HG02884 (cell line): ENCODE results near the gene ADGRG2.
"Not testable (repeated sequence)": the region's sequence is repeated elsewhere in the genome, so short reads cannot be mapped to it uniquely, and the experiment has no call there.

Experiments used
- ATAC-seq: cut with Tn5 transposase; IDR thresholded peaks from one replicate; pipeline ENCODE4 v1.9.1; 2021; ENCODE audit warnings: mild to moderate bottlenecking, moderate library complexity; ENCODE audit not compliant: unreplicated experiment

ADGRG2 gene

DNA sequence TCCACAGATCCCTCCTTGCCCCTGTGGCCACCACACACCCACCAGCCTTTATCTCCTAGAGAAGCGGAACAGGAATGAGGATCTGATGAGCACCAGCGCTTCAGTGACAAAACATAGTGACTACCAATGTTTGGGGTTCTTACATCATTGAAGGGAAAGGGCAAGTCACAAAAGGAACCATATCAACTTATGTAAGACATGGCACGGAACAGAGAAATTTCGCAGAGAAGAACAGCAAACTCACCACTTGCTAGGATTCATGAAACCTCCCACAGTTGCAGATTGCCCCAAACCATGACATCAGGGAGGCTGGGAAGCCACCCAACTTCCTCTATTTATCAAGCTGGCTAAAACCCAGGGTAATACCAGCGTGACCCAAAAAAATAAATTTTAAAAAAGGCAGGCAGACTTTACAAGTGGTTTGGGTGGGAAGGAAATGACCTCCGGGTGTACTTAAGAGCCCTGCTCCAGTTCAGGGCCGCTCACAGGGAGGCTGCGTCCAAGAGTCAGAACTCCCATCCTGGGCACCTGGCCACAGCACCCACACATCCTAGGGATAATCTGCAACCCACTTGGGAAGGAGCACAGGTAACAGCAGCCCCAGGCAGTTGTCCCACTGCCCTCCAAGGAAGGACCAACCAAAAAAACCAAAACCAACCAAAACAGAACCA, 36.0 kb downstream of the ADGRG2 start:
- no peak for ATAC-seq

DNA sequence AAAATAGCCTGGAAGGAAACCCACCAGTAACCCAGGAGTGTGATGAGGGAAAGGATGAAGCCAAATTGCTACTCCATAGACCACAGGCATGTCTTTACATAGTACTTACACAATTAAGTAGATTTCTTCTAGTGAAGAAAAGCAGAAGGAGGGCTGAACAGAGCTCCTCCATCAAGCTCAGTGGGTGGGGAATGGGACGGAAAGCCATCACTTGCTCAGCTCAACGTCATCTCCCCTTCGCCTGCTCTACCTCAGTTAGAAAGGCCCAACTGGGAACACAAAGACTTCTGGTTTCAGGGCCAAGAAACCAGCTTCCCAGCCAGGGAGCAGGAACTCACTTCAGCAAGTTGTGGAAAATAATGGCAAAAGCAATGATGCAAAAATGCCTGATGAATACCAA, 36.6 kb downstream of the ADGRG2 start:
- ATAC-seq = no peak

DNA sequence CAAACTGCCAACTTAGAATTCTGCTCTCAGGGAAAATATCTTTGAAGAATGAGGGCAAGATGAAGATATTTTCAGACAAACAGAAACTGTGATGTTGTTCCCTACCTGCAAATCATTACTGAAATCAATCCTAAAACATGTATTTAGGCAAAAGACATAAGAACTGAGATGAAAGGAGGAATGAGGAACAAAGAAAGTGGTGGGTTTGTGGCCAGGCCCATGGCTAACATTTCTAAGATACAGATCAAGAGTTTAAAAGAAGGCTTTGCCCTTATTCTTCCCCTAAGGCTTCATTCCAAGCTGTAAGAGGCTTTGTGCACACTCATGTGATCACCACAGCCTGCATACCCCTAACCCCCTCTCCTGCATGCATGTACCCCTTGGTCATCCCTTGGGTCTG, 46.5 kb downstream of the ADGRG2 start:
- ATAC-seq = no peak

DNA sequence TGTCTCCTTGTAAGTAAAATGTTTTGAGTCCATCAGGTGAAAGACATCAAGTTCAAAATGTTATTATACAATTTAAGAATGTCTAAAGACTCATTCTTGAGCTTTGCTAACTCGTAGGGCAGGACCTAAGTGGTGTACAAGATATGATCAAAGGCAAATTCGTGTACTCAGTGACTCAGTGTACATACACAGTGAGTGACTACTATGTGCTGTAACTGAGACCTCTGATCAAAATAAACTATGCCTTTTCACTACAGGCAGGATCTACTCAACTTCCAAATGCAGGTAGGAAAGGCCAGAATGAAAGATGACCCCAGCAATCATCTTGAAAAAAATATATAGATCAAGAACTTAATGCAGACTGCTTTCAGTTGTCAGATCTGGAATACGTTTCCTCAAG, 49.9 kb downstream of the ADGRG2 start:
- ATAC-seq = no peak

DNA sequence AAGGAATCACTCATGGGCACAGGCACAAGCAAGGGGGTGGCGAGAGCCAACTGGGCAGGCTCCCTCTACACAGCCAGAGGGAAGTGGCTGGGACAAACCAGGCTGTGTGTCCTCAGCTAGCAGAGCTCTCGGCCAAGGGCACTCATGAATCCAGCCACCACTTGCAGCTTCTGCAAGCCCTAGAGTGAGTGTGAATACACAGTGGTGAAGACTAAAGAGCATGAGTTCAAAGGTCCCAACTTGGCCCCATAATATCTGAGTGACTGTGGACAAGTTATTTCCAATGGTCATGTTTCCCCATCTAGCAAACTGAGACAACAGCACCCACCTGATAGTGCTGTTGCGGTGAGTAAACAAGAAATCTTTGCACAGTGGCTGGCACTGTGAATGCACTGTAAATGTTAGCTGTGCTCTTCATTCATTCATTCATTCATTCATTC, 51.7 kb downstream of the ADGRG2 start:
- ATAC-seq = no peak

DNA sequence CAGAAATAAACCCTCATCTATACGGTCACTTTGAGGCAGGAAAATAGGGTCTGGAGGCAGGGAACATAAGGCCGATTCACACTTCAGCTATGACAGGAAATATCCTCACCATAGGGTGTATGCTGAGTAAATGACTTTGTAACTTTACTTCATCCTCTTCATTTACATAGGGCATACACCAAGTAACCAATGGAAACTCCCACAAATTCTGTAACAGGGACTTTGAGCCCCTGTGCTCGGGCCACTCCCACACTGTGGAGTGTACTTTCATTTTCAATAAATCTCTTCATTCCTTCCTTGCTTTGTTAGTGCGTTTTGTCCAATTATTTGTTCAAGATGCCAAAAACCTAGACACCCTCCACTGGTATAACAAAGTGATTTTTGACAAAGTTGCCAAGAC, 55.3 kb downstream of the ADGRG2 start:
- not testable (repeated sequence) for ATAC-seq

DNA sequence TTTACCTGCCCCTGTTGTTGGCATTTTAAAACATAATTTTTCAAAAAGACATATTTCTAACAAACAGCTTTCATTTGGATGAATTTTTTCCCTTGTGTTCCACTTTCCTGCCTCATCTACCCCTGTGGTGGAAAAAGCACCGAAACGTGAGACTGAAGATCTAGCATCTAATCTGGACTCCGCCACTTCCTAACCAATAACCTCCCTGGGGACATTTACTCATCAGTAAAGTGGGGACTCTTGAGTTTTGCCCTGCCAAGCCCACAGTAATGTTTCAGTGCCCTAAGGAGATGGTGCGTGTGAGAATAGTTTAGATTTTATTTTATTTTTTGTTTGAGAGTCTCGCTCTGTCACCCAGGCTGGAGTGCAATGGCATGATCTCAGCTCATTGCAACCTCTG, 56.7 kb downstream of the ADGRG2 start:
- no peak for ATAC-seq

DNA sequence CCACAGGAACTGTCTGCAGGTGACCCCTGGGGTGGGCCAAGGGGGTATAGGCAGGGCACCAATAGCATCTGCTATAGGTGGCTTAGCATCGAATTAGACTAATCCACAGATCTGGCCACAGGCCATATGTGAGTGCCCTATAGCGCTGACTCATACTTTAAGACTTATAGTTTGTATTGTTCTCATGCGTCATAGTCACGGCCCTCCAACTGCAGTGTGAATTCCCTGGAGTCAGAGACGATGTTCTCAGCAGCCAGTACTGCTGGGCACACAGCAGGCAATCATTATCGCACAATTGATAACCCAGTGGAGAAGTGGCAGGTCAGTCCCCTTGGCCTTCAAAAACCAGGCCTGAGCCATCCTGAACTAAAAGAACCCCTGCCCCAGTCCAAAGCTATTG, 58.1 kb downstream of the ADGRG2 start:
- ATAC-seq = no peak

DNA sequence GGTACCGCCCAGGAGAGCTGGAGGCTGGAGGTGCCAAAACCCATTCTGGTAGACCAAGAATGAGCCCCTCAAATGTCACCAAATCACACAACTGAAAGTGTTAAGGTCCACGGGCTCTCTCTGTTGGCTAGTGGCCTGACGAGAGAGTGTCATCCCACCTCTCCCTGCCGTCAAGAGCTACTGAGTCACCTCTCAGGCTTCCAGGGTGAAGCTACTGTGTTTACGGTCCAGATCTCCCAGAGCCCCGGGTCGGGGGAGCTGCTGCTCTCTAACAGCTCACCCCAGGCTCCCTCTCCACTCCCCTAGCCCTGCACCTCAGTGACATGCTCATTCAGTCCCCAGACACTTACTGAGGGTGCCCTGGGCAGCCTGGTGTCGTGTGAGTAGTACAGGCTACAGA, 59.2 kb downstream of the ADGRG2 start:
- no peak for ATAC-seq

DNA sequence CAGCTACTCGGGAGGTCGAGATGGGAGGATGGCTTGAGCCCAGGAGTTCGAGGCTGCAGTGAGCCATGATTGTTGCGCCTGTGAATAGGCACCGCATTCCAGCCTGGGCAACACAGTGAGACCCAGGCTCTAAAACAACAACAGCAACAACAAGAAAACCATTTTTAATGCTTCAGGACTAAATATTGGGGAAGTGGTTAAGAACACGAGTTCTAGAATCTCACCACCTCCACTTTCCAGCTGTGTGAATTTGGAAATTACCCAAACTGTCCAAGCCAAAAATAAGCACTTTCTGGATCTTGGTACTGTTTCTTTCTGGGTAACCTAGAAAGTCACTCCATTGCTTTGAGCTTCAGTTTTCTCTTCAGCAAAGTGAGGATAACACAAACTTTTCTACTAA, 63.2 kb downstream of the ADGRG2 start:
- no peak for ATAC-seq

DNA sequence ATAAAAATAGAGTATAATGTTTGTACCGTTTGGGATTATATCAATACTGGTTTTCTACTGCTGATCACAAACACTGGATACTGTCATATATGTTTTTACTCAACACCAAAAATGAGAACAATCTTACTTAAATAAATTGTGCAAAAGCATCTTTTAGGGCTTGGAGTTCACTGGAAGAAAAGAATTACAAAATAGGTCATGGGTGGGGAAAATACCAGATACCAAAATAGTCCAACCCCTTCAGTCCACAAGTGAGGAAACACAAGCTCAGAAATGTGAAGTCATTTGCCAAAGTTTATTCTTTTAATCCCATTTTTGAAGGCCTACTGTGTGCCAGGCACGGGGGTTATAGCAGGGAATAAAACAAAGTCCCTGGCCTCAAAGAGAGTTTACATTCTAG, 64.4 kb downstream of the ADGRG2 start:
- no peak for ATAC-seq

DNA sequence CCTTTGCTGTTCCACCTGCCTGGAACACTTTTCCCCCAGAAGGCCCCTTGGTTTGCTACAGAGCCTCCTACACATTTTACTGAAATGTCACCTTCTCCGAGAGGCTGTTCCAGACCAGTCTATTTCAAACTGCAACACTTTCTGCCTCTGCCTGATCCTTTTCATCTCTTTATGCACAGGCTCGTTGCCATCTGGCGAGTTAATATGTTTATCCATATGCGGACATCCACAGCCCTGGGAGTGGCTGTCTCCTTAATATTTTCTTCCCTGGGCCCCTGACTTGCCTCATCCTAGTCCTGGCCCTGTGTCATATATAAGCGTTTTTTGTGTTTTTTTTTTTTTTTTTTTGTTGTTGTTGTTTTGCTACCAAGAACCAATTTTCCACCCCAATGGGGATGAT, 73.2 kb downstream of the ADGRG2 start:
- no peak for ATAC-seq

DNA sequence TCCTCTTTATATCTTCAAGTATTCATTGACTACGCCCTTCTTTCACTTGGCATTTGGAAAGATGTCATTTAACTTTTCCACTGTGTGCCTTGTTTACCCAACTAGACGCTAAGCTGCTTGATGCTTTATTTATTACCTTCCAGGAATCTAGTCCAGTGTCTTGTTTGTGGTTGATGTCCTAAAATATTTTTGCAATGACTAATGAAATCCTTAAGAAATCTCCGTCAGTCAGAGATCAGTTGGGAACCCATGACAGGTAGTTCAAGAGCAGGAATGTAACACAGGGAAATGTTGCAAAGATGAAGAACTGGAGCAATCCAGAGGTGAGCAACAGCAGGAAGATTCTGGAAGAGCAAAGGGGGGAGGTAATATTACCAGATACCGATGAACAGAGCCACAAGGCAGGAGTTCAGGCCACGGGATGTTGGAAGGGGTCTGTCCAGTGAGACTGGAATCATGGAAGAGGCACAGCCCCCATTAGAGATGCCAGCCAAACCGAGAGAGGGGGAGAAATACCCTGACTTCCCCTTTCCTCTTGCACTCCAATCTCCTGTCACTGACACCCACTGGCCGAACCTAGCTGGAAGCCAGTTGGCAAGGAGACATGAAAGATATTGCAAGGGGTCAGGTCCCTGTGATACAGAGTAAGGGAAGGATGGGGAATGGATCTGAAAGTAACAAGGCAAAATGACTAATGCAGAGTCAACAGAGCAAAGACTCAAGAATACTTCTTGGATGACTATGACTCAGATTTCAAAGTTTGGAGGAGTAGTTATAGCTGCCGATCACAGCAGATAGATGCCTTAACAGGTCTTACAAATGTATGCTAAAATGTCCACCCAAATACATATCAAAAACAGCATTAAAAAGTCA, 75.7 kb downstream of the ADGRG2 start:
- no peak for ATAC-seq

DNA sequence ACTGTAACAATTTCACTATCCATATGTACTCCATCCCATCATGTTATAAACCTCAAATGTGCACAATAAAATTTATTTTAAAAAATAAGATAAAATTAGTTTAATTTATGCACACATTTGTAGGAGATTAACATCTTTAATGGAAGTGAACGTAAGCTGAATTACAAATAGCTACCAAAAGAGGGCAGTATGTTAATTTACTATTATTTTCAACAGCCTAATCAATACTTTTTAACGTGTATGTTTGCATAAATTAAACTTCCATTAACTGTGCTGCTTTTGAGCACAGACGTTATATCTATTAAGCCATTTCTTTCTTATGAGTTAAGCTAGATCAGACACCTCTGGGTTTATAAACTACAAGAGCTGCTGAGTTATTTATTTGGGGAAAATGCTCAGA, 81.9 kb downstream of the ADGRG2 start:
- ATAC-seq = no peak

DNA sequence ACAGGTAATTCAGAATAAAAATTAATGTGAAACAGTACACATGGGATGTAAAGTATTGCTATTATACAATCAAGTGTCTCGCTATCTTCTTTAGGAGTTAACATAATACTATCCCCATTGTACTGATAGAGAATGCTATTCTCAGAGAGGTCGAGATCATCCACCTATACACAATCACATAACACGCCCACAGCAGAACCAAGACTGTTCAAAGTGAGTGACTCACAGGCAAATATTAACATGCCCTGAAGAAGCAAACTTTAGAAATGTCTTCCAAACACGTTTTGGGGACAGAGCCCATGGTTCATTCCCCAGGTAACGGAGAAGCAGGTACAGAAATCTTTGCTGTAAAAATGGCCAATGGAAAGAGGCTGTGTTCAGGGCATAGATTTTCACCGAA, 88.2 kb downstream of the ADGRG2 start:
- no peak for ATAC-seq

DNA sequence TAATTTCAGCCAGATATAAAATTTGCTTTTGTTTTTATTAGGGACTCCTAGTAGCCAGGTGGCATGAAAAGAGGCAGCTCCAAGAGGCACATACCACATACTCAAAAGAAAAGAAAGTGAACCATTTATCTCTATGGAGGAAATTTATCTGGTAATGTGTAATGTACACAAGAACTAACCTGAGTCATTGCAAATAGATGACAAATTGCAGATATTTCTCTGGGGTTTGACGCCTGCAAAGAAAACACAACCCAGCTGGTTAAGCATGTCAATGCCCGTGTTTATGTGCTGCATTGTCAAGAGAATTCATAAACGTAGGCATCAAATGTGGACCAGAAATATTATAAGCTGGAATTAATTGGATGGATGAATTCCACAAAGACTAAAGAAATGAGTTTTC, 91.5 kb downstream of the ADGRG2 start:
- ATAC-seq = no peak

DNA sequence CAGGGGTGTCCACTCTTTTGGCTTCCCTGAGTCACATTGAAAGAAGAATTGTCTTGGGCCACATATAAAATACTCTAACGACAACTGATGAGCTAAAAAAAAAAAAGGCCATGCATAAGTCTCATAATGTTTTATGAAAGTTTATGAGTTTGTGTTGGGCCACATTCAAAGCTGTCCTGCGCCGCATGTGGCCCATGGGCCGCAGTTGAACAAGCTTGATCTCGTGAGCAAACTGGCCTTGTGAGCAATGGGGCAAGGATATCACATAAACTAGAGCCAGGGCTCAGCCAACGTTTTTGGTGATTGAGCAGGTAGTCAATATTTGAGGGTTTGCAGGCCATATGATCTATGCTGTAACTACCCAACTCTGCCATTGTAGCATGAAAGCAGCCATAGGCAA, 93.7 kb downstream of the ADGRG2 start:
- ATAC-seq = no peak

DNA sequence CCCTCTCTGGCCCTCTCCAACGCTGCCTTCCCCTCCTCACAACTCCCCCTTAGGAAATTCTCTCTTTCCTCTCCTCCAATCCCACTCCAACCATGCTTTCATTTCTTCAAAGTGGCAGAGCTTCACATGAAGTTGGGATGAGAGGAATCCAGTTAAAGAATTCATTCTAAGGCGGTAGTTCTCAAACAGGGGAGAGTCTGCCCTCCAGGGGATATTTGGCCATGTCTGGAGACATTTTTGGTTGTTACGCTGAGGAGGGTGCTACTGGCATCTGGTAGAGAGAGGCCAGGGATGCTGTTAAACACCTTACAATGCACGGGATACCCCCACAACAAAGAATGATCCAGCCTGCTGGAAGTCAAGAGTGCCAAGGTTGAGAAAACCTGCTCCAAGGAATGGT, 97.9 kb downstream of the ADGRG2 start:
- ATAC-seq = no peak

DNA sequence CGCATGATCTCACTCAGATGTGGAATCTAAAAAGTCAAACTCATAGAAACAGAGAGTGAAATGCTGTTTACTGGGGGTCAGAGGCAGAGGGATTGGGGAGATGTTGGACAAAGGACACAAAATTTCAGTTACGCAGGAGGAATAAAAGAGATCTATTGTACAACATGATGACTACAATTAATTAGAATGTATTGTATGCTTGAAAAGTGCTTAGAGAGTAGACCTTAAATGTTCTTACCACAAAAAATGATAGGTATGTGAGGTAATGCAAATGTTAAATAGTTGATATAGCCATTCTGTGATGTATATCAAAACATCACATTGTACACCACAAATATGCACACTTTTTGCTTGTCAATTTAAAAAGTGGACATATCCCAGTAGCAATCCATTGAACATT, 102.3 kb downstream of the ADGRG2 start:
- ATAC-seq = no peak

DNA sequence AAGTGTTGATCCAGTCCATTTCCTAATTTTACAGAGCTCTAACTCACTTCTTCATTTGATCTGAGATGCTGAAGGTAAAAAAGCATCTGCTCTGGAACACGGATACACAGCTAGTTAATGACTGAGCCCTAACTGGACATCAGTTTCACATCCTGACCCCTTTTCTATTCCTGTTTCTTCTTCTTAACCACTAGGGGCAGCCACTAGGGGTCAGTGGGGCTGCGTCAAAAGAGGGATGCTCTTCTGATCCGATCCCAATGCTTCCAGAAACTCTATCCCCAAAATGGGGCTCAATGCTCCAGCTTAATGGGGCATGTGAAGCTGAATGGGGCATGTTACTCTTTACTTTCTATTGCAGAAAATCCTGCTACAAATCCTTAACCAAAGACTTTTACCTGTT, 105.0 kb downstream of the ADGRG2 start:
- no peak for ATAC-seq

DNA sequence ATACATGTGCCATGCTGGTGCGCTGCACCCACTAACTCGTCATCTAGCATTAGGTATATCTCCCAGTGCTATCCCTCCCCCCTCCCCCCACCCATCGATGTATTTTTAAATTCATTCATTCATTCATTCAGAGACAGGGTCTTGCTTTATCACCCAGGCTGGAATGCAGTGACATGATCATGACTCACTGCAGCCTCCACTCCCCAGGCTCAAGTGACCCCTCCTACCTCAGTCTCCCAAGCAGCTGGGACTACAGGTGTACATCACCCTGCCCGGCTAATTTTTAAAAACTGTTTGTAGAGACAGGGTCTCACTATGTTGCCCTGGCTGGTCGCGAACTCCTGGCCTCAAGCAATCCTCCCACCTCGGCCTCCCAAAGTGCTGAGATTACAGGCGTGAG, 105.7 kb downstream of the ADGRG2 start:
- ATAC-seq = not testable (repeated sequence)

DNA sequence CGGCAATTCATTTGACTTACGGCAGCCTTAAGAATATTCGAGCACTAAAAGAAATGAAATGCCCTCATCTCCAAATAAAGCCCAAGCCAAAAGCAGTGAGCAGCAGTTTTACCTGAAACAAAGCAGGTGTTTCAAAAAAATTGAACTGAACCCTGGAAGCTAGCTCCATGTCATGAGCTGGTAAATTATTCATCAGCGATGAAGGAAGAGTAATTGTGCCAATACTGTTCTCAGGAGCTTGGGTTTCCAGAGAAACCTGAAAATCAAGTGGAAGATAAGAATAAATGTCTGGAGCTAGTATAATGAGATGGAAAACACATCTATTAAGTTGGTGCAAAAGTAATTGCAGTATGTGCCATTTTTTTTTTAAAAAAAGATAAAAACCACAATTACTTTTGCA, 114.4 kb downstream of the ADGRG2 start:
- no peak for ATAC-seq

DNA sequence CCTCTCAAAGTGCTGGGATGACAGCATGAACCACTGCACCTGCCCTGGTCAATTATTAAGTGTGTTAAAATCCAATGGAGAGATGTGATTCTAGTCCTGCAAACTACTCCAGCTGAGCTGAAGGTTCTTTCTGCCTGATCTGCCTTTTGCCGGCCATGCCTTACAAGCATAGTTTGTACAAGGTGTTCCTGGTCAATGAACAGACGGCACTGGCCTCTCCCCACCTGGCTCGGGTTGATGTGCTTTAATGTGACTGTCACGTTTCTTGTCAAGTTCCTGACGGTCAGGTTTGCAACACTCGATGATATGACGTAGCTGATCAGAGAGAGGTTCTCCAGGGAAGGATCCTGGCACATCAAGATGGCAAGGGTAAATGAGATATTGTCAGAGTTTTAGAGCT, 115.3 kb downstream of the ADGRG2 start:
- ATAC-seq = no peak
